Stimulated activated CD8-positive, alpha-beta memory T cell treated with anti-CD3 and anti-CD28 coated beads, Interleukin-4, amount 100 ng/mL, for 1 hour (primary cell): ENCODE results near the gene DCLK2.

Experiments used
- DNase-seq, 2 donors: peaks; one replicate each; pipeline ENCODE4 v3.0.0-alpha.2; 2020; ENCODE audit warnings: low read depth in 2 of 2, low spot score in 1 of 2

Gene DCLK2

GRCh38 chr4:150234246-150234645 is 156.0 kb downstream of the DCLK2 start:
- DNase-seq = no peak

- DNase-seq = no peak
Measured at GRCh38 chr4:150235317-150235716, 157.1 kb downstream of the DCLK2 start.

- no peak for DNase-seq
Measured at GRCh38 chr4:150235808-150236271, 157.6 kb downstream of the DCLK2 start.

- DNase-seq = no peak
Measured at GRCh38 chr4:150236626-150237025, 158.4 kb downstream of the DCLK2 start.

GRCh38 chr4:150237110-150237872 is 159.0 kb downstream of the DCLK2 start:
- no peak for DNase-seq

GRCh38 chr4:150238591-150238990 is 160.3 kb downstream of the DCLK2 start:
- DNase-seq = no peak

GRCh38 chr4:150240011-150240410 is 161.8 kb downstream of the DCLK2 start:
- no peak for DNase-seq

- DNase-seq = no peak
Measured at GRCh38 chr4:150242820-150243458, 164.7 kb downstream of the DCLK2 start.

- DNase-seq = no peak
Measured at GRCh38 chr4:150243932-150244331, 165.7 kb downstream of the DCLK2 start.

GRCh38 chr4:150244600-150244999 is 166.4 kb downstream of the DCLK2 start:
- no peak for DNase-seq

- no peak for DNase-seq
Measured at GRCh38 chr4:150247184-150247583, 168.9 kb downstream of the DCLK2 start.

- no peak for DNase-seq
Measured at GRCh38 chr4:150248181-150248580, 169.9 kb downstream of the DCLK2 start.

- DNase-seq = no peak
Measured at GRCh38 chr4:150250293-150250997, 172.2 kb downstream of the DCLK2 start.

GRCh38 chr4:150250998-150251651 is 172.9 kb downstream of the DCLK2 start:
- no peak for DNase-seq

- DNase-seq = no peak
Measured at GRCh38 chr4:150251752-150252190, 173.5 kb downstream of the DCLK2 start.

GRCh38 chr4:150252306-150252705 is 174.1 kb downstream of the DCLK2 start:
- no peak for DNase-seq

- no peak for DNase-seq
Measured at GRCh38 chr4:150252741-150253140, 174.5 kb downstream of the DCLK2 start.

GRCh38 chr4:150253416-150253815 is 175.2 kb downstream of the DCLK2 start:
- no peak for DNase-seq

GRCh38 chr4:150253965-150254630 is 175.9 kb downstream of the DCLK2 start:
- DNase-seq = no peak

GRCh38 chr4:150255610-150256224 is 177.5 kb downstream of the DCLK2 start:
- no peak for DNase-seq
